Measurements from ENCODE around the gene MTA1.
A peak's percentile ranks its signal among the peaks of the same experiment; 100 is the strongest.

The MTA1 gene

DNA sequence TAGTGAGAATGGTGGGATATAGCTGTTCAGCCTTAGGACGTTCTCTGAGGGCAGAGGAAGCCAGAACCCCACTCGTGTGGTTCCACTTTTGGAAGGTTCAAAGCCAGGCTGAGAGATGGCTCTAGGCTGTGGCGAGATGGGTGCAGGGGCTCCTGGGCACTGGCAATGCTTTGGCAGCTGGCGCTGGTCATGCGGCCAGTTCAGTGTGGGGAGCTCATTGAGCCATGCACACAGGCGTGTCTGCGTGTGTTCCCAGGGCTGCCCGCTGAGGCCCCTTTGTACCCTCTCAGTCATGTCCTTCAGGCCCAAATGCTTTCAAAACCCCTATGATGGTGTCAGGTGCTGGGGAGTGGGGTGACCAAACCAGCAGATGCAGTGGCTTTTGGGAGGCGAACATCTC, 19.6 kb upstream of the MTA1 start:
- DNase-seq (ENCODE audit: extremely low spot score, insufficient read length, low read depth) (no peak), FAIRE-seq (no peak)

DNA sequence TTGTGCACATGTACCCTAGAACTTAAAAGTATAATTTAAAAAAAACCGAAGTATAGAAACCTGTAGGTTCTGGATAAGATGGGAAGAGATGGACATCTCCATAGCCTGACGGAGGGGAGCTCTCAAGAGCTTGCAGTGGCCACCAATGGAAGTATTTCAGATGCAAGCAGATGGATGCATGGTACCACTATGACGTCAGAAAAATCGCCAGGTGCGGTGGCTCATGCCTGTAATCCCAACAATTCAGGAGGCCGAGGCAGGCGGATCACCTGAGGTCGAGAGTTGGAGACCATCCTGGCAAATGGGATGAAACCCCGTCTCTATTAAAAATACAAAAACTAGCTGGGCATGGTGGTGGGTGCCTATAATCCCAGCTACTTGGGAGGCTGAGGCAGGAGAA, 17.9 kb upstream of the MTA1 start:
- DNase-seq (ENCODE audit: extremely low spot score, insufficient read length, low read depth) (no peak), FAIRE-seq (no peak)

DNA sequence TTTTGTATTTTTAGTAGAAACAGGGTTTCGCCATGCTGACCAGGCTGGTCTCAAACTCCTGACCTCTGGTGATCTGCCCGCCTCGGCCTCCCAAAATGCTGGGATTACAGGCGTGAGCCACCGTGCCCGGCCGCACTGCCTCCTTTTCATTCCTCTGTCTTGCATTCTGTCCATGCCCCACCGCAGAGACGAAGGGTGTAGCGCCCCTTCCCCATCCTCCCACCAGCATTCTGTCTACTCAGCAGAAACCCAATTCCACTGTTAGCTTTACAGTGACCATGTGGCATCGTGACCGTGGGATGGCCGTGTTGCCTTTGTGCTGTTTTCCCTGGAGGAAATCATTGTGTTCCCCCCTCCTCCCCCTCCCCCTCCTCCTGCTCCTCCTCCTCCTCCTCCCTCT, 11.0 kb upstream of the MTA1 start:
- DNase-seq (ENCODE audit: extremely low spot score, insufficient read length, low read depth), result no peak

DNA sequence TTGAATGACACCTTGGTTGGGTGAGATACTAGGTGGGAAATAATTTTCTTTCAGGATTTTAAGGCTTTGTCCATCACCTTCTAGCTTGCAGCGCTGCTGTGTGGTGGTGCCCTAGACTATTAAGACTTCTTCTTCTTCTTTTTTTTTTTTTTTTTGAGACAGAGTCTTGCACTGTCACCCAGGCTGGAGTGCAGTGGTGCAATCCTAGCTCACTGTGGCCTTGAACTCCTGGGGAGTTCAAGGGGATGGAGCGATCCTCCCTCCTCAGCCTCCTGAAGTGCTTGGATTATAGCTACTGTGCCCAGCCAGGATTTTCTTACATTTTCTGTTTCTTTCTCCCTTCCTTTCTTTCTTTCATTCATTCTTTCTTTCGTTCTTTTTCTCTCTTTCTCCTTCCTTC, 10.3 kb upstream of the MTA1 start:
- FAIRE-seq, result no peak
- DNase-seq (ENCODE audit: extremely low spot score, insufficient read length, low read depth), result no peak

More for the DNA sequence above, 11.0 kb upstream of the MTA1 start:
- no peak for FAIRE-seq

DNA sequence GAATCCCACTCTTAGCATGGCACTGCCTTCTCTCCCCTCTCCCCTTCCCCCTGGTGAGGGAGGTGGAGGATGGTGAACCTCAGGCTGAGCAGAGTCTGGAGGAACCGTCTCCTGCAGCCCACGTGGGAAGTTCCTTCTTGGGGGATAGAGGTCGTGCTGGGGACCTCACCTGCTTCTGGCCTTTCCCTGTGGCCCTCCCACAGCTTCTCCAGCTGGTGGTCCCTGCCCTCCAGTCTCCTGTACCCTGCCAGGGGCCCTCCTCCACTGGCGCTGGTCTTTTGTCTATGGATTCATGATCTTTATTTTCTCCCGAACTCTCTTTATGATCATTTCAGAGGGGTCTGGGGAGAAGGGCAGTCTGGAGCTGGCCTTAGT, 9.0 kb upstream of the MTA1 start:
- FAIRE-seq, result no peak
- DNase-seq (ENCODE audit: extremely low spot score, insufficient read length, low read depth), result no peak

DNA sequence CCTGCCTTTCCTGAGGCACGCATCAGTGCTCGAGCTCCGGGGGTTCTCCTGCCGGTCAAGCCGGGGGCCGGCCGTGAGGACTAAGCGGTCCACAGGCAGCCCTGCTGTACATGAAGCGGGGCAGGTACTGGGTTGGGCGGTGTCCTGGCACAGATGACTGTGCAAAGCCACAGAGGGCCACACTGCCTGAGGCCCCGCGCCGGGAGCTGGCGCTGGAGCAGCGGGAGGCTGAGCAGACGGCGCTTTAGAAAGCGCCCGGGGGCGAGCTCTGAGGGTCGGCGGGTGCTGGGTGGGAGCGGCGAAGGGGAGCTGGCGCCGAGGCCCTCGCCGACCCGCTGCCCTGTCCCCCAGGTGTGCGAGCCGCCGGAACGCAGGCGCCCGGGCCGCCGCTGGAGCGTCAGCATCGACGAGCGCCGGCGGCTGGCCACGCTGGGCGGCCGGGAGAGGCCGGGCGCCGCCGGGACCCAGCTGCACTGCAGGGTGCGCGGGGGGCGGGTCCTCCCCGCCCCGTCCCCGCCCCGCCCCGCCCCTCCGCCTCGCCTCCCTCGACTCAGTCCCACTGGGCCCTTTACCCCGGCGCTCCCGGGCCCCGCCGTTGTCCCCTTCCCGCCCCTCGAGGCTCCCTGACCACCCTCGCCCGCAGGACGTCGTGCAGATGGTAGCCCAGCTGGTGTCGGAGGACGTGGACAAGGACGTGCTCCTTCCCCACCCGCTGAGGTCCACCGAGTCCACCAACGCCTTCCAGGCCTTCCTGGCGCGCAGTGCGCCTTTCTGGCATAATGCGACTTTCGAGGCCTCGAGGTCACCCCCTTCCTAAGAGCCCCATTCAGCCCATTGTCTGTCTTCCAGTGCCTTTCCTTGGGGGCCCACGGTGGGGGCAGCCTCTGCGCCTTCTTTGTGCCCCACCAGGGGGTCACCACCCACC, 8.3 kb upstream of the MTA1 start:
- DNase-seq (ENCODE audit: extremely low spot score, insufficient read length, low read depth), result no peak

DNA sequence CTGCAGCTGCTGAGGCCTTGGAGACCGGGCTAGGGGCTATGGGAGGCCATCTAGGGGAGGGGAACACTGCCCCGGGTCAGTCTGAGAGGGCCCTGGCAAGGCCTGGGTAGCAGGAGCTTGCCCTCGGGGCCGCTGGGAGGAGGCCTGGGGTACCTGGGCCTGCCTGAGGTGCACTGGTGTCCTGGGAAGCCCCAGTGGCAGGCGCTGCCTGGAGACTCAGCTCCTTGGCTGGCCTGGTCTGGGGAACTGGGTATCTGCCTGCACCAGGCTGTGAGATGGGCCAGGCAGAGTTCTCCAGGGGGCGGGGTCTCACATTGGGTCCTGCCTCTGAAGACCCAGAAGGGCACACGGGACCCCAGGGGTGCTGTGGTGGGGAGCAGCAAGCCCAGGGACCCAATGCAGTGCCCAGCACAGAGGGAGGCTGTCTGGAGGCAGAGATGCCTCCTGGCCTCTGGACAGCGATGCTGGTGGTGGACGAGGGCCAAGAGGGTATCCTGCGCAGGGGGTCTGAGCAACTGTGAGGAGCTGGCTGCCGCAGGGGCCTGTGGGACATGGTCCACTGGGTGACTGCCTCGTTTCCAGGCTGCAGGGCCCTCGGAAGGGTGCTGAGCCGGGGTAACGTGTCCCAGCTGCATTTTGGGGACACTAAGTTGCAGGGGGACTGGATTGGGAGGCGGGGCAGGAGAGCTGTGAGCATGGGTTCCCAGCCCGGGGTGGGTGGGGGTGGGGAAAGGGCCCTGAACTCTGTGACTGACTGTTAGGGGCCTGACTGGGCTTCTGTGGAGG, 7.4 kb upstream of the MTA1 start:
- FAIRE-seq (no peak), DNase-seq (ENCODE audit: extremely low spot score, insufficient read length, low read depth) (no peak)

More for the DNA sequence above, 8.3 kb upstream of the MTA1 start:
- FAIRE-seq, result no peak

DNA sequence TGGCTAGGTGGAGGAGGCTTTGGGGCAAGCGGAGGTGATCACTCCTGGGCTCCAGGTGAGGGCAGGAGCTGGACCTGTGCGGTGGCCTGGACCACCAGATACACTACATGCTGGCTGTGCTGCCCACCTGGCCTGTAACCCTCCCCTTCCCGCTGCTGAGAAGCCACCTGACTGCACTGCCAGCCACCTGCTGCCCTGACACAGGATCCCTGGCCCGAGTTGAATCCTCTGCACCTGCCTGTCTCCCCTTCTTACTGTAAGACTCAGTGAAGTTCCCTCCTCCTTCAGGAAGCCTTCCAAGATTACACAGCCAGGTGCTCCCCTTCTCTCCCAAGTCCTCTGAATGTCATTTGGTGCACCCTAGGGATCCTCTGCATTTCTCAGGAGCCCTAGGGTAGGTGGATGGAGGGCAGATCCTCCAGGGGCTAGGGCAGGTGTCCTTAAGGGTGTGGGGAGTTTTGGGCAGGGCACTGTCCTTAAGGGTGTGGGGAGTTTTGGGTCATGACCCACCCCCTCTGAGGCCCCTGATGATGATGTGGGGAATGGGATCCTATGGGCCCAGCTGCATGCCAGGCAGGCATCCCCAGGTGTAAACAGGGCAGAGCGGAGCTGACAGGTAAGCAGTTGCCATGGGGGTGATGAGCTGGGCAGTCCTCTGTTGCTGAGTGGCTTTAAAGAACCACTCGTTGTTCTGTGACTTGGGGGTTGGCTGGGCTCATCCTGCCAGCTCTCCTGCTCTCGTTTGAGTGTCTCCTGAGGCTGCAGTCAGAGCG, 6.7 kb upstream of the MTA1 start:
- DNase-seq (ENCODE audit: extremely low spot score, insufficient read length, low read depth) (no peak), FAIRE-seq (no peak)

DNA sequence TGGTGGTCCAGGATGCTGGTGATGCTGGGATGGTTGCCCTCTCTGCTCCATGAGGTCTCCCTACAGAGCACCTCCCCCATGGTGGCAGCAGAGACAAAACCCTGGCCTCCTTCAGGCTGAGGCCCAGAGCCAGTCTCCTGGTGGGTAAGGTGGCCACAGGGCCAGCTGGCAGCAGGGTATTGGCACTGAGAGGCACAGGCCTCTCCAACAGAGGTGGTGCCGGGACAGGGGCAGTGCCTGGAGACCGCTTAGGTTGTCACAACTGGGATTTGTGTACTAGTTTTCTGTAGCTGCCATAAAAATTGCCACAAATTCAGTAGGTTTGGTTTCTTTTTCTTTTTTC, 6.1 kb upstream of the MTA1 start:
- no peak for DNase-seq (ENCODE audit: extremely low spot score, insufficient read length, low read depth)

DNA sequence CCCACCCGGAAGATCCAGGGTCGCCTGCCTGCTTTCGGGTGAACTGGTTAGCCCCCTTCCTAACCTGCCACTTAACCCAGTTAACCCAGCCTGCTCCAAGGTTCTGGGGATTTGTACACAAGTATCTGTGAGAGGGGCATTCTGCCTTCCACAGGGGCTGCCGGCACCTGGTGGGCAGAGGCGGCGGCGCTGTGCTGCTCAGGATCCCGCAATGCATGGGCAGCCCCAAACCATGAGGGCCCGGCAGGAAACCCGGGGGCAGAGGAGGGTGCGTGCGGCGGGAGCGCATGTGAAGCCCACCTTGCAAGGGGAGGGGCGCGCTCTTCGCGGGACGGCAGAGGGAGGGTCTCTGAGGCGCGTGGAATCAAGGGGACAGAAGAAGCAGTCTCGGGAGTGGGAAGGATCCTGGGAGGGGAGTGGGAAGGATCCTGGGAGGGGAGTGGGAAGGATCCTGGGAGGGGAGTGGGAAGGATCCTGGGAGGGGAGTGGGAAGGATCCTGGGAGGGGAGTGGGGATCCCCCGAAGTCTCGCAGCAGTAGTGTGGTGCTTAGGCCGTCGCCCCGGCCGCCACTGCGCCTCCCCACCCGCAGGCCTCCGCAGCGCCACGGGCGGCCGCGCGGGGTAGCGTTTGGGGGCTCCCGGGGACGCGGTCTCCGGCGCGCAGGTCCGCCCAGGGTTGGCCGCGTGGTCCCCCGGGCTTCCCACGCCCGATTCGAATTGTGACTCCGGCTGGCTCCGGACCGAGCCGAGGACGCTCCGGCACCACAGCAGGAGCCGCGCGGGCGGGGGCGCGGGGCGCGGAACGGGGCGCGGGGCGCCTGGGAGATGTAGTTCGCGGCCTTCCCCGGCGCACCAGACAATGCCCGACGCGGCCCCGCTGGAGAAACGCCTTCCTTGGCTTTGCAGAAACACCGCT, 4.9 kb upstream of the MTA1 start:
- FAIRE-seq, result peak; percentile 33
- DNase-seq (ENCODE audit: extremely low spot score, insufficient read length, low read depth), result no peak

More for the DNA sequence above, 6.1 kb upstream of the MTA1 start:
- FAIRE-seq, result no peak

DNA sequence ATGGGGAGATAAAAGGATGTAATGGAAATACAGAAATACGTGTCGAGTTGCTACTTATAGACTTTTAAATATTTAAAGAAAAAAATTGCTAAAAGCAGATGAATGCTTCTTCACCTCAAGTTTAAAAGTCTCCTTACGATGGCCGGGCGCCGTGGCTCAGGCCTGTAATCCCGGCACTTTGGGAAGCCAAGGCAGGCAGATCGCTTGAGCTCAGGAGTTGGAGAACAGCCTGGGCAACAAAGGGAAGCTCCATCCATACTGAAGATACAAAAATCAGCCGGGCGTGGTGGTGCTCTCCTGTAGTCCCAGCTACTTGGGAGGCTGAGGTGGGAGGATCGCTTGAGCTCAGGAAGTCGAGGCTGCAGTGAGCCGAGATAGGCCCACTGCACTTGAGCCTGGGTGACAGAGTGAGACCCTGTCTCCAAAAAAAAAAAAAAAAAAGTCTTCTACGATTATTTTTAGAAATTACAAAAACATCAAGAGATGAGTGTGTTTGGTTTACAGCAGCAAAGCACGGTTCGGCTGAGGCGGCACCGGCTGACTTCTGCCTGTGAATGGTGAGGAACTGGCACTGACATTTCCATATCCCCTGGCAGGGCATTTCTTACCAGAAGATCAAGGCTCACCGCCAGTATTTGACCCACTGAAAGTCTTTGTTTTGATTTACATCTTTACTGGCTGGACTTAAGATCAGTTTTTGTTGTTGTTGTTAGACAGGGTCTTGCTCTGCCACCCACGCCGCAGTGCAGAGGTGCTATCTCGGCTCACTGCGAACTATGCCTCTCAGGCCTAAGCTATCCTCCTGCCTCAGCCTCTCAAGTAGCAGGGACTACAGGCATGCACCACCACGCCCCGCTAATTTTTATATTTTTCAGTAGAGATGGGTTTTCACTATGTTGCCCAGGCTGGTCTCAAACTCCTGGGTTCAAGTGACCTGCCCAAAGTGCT, 3.9 kb upstream of the MTA1 start:
- FAIRE-seq, result no peak
- no peak for DNase-seq (ENCODE audit: extremely low spot score, insufficient read length, low read depth)

DNA sequence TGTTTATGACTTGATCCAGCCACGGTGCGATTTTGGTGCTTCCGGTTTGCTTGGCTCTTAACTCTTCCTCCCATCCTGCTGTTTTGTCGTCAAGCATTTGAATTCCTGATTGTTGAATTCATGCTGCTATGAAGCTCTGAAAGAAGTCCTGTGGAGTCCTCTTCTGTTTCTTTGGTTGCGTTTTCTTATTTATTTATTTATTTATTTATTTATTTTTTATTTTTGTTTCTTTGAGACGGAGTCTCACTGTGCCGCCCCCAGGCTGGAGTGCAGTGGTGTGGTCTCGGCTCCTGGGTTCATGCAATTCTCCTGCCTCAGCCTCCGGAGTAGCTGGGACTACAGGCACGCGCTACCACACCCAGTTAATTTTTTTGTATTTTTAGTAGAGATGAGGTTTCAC, 3.0 kb upstream of the MTA1 start:
- DNase-seq (ENCODE audit: extremely low spot score, insufficient read length, low read depth) (no peak), FAIRE-seq (no peak)

DNA sequence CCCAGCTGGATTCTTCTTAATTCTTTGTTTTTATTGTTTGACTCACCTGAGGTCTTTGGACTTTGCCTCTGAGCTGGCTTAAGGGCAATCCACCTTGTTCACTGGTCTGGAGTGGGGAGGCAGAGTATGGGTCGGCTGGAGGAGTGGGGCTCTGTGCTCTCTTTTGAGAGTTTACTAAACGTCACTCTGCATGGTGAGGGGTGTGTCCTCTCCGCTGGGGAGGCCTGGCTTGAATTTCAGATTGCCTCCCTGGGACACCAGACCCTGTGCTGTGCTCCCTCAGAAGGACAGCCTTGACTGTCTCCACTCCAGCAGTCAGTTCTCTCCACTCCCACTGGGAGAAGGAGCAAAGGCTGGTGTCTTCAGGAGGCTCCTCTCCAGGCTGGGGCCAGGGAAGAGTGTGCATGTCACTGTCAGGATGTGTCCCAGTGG, 1.9 kb upstream of the MTA1 start:
- no peak for FAIRE-seq
- DNase-seq (ENCODE audit: extremely low spot score, insufficient read length, low read depth), result no peak

DNA sequence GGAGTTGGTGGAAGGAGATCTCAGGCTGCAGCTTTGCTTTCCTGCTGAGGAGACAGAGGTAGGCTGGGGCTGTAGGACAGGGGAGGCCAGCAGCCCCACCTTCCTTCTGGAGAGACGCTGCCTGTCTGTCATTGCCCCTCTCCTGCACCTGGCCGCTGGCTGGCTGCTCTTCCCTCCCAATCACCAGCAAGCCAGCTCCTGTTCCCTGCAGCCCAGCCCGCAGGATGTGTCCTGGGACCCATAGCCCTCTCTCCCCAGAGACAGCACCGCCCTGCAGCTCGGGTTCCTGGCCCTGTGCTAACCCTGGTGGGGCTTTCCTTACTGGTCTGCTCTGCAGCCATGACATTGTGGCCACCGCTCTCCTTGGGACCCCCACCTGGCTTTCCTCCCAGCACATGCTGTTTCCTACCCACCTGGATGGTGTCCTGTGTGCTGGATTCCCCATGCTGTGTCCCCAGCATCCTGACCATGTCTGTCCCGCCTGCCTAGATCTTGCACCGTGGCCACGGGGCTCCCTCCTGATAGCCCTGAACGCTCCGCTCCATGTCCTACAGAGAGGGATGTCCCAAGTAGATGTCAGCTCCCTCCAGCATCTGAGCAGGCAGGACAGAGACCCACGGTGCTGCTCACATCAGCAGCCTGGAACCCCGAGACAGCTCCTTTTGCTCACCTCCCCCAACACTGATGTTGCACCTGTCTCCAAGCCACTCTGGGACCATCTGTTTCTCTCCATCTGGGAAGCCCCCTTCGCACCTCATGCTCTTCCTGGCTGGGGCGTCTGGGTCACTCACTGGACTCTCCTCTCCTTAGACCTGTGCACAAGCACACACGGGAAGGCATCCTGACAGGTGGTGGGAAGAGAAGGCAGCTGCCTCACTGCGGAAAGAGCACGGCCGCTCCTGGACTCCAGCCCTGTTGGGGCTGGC, 1.1 kb upstream of the MTA1 start:
- DNase-seq (ENCODE audit: extremely low spot score, insufficient read length, low read depth) (no peak), FAIRE-seq (no peak)

DNA sequence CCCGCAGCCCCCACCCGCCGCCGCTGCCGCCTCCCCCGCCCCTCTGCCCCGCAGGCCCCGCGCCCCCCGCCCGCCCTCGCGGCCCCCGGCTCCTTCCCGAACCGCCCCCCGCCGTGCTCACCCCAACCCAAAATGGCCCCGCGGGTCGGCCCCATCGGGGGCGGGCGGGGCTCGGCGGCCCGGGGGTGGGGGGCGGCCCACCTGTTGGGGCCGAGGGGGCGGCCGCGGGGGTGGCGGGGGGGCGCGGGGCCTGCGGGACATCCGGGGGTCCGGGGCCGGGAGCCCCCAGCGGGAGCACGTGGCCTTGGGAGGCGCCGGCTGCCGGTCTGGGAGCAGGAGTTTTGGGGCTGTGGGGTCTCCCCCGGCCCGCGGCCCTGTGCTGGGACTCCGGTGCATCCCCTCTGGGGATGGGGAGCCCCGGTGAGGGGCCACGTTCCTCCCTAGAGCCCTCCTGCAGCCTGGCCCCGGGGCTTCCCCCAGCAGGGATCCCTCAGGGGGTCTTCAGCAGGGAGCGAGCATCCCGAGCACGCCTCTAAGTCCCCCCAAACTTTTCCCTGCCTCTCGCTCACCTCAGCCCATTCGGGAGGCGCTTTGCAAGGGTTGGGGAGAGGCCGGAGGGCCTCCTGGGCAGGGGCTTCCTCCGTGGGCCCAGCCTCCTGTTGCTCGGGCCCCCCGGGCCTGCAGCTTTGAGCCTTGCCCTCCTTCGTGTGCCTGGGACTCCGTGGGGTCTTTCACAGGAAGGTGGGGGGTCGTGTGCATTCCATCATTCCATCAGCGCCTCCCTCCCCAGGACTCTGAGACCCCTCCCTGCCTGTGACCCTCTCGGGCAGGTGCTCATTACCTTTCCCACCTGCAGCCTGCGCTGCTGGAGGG, 710 bp downstream of the MTA1 start:
- FAIRE-seq (peak; percentile 18), DNase-seq (ENCODE audit: extremely low spot score, insufficient read length, low read depth) (no peak)

DNA sequence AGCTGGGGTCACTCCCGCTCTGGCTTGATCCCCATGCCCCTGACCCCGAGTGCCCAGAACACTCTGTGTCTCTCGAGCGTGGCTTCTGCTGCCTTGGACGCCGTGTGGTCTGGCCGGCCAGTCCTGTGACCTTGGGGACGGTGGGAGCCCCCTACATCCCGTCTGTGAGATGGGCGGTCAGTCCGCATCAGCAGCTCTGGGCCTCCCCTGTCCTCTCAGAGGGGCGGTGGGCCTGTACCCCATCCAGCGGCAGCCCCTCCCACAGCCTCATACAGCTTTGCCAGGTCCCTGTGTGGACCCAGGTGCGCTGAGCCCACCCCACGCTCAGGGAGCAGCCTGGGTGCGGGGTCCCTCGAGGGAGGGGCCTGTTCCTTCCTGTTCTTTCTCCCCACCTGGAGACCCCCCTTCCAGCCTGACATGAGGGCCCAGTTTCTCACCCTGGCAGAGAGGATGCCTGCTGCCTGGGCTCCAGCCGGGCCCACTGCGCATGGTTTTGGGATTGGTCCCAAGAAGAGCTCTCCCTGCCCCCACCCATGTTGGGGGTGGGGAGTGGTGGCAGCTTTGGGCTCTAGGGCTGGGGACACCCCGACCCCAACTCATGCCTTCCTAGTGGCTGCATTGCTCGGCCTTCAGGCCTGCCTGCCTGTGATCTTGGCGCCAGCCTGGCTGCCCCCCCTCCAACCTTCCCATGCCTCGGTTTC, 1.5 kb downstream of the MTA1 start:
- DNase-seq (ENCODE audit: extremely low spot score, insufficient read length, low read depth), result no peak
- no peak for FAIRE-seq
